Mucosa of rectum (tissue), 2 donors: ENCODE results near the gene SPINK7.
A peak's percentile ranks its signal among the peaks of the same experiment; 100 is the strongest.
"Not testable (repeated sequence)": the region's sequence is repeated elsewhere in the genome, so short reads cannot be mapped to it uniquely, and the experiment has no call there.

ENCODE experiments used
- H3K27ac ChIP-seq, 2 donors: one replicate each; pipeline ENCODE4 v1.7.0; 2013; ENCODE audit warnings: inconsistent platforms in 2 of 2, low read depth in 2 of 2, low read length in 2 of 2
- H3K27me3 ChIP-seq, 2 donors: one replicate each; pipeline ENCODE4 v1.7.0; 2013; ENCODE audit warnings: low read length in 2 of 2; ENCODE audit not compliant: control insufficient read depth in 2 of 2, insufficient read depth in 2 of 2
- H3K36me3 ChIP-seq, 2 donors: one replicate each; pipeline ENCODE4 v1.7.0; 2013; ENCODE audit warnings: low read length in 2 of 2; ENCODE audit not compliant: control insufficient read depth in 2 of 2, insufficient read depth in 2 of 2
- H3K4me1 ChIP-seq, 2 donors: one replicate each; pipeline ENCODE4 v1.7.0; 2013; ENCODE audit warnings: low read length in 2 of 2, mild to moderate bottlenecking in 1 of 2; ENCODE audit not compliant: control insufficient read depth in 2 of 2, insufficient read depth in 2 of 2
- H3K4me3 ChIP-seq, 2 donors: one replicate each; pipeline ENCODE4 v1.7.0; 2013; ENCODE audit warnings: low read length in 2 of 2
- H3K9ac ChIP-seq, 2 donors: one replicate each; pipeline ENCODE4 v1.7.0; 2013; ENCODE audit warnings: low read length in 2 of 2, low read depth in 1 of 2, mild to moderate bottlenecking in 1 of 2
- H3K9me3 ChIP-seq, 2 donors: one replicate each; pipeline ENCODE4 v1.7.0; 2013; ENCODE audit warnings: low read length in 2 of 2; ENCODE audit not compliant: control insufficient read depth in 2 of 2
- donor health status: healthy.
- donor health status: Normal muscosa, but diverticular disease.

The SPINK7 gene

GRCh38 chr5:148309746-148310145, 2.5 kb upstream of the SPINK7 start:
- Histone ChIP-seq H3K27me3 (no peaks in the 10 kb centered on the region), H3K4me3 (no peak overlapping the region), H3K27ac (no peak overlapping the region), H3K4me1 (no peaks in the 10 kb centered on the region), H3K36me3 (no peaks in the 10 kb centered on the region), H3K9ac (no peak overlapping the region), H3K9me3 (no peaks in the 10 kb centered on the region)

- Histone ChIP-seq H3K9ac (no peak overlapping the region), H3K4me3 (no peak overlapping the region), H3K36me3 (no peaks in the 10 kb centered on the region), H3K27me3 (no peaks in the 10 kb centered on the region), H3K9me3 (no peaks in the 10 kb centered on the region), H3K27ac (no peak overlapping the region), H3K4me1 (no peaks in the 10 kb centered on the region)
Observed at GRCh38 chr5:148311484-148311883, 739 bp upstream of the SPINK7 start.

GRCh38 chr5:148314187-148314586, 2.0 kb downstream of the SPINK7 start:
- Histone ChIP-seq H3K27me3 (no peaks in the 10 kb centered on the region), H3K36me3 (no peaks in the 10 kb centered on the region), H3K27ac (no peak overlapping the region), H3K9me3 (no peaks in the 10 kb centered on the region), H3K4me1 (no peaks in the 10 kb centered on the region), H3K9ac (no peak overlapping the region), H3K4me3 (no peak overlapping the region)

GRCh38 chr5:148314731-148315130, 2.5 kb downstream of the SPINK7 start:
- no peaks in the 10 kb centered on the region for H3K36me3 ChIP-seq
- H3K9ac ChIP-seq = no peak overlapping the region
- no peak overlapping the region for H3K4me3 ChIP-seq
- H3K27me3 ChIP-seq = no peaks in the 10 kb centered on the region
- H3K27ac ChIP-seq = no peak overlapping the region
- no peaks in the 10 kb centered on the region for H3K4me1 ChIP-seq
- no peaks in the 10 kb centered on the region for H3K9me3 ChIP-seq

GRCh38 chr5:148320011-148320963, 8.1 kb downstream of the SPINK7 start:
- not testable (repeated sequence) for H3K36me3 ChIP-seq, H3K9ac ChIP-seq, H3K27ac ChIP-seq, H3K27me3 ChIP-seq, H3K4me1 ChIP-seq, H3K9me3 ChIP-seq
- H3K4me3 ChIP-seq = peak overlapping the region in 1 of 2 donors; percentile 48

GRCh38 chr5:148333262-148333849, 21.1 kb downstream of the SPINK7 start:
- no peaks in the 10 kb centered on the region for H3K27me3 ChIP-seq

GRCh38 chr5:148335259-148335658, 23.0 kb downstream of the SPINK7 start, which contains the start of gene SPINK9:
Gene SPINK9, plus strand, starts transcription at chr5:148335559. Its CDS starts 55 bp downstream, at chr5:148335614.
- Histone ChIP-seq H3K4me3 (no peak within 1 kb of the TSS), H3K9ac (no peak within 1 kb of the TSS), H3K27ac (no peak within 1 kb of the TSS), H3K27me3 (no peaks in the 10 kb centered on the region), H3K4me1 (no peaks in the 10 kb centered on the region), H3K36me3 (no peaks in the 10 kb centered on the region), H3K9me3 (no peaks in the 10 kb centered on the region)

More at GRCh38 chr5:148333262-148333849, 21.1 kb downstream of the SPINK7 start:
- no peaks in the 10 kb centered on the region for H3K9me3 ChIP-seq
- H3K9ac ChIP-seq = no peak overlapping the region
- no peak overlapping the region for H3K4me3 ChIP-seq
- H3K4me1 ChIP-seq = no peaks in the 10 kb centered on the region
- H3K36me3 ChIP-seq = no peaks in the 10 kb centered on the region
- no peak overlapping the region for H3K27ac ChIP-seq

GRCh38 chr5:148336704-148337435, 24.6 kb downstream of the SPINK7 start:
- H3K4me1 ChIP-seq = no peaks in the 10 kb centered on the region
- H3K9me3 ChIP-seq = no peaks in the 10 kb centered on the region
- no peak overlapping the region for H3K27ac ChIP-seq
- no peaks in the 10 kb centered on the region for H3K36me3 ChIP-seq
- H3K4me3 ChIP-seq = no peak overlapping the region
- no peaks in the 10 kb centered on the region for H3K27me3 ChIP-seq
- no peak overlapping the region for H3K9ac ChIP-seq

GRCh38 chr5:148342371-148343045, 30.3 kb downstream of the SPINK7 start:
- H3K9ac ChIP-seq = no peak overlapping the region
- no peaks in the 10 kb centered on the region for H3K9me3 ChIP-seq
- H3K4me1 ChIP-seq = peaks cover 0 to 6% of the 10 kb centered on the region in 2 donors
- H3K27me3 ChIP-seq = no peaks in the 10 kb centered on the region
- H3K27ac ChIP-seq = no peak overlapping the region
- no peak overlapping the region for H3K4me3 ChIP-seq
- H3K36me3 ChIP-seq = no peaks in the 10 kb centered on the region
